HG03469 (cell line): ENCODE data around the gene ZNF629.
"Not testable (repeated sequence)": the region's sequence is repeated elsewhere in the genome, so short reads cannot be mapped to it uniquely, and the experiment has no call there.

Experiments
- ATAC-seq: cut with Tn5 transposase; IDR thresholded peaks from one replicate; pipeline ENCODE4 v1.9.1; 2021; ENCODE audit warnings: mild to moderate bottlenecking, moderate library complexity, moderate number of reproducible peaks; ENCODE audit not compliant: unreplicated experiment

ZNF629 gene

DNA sequence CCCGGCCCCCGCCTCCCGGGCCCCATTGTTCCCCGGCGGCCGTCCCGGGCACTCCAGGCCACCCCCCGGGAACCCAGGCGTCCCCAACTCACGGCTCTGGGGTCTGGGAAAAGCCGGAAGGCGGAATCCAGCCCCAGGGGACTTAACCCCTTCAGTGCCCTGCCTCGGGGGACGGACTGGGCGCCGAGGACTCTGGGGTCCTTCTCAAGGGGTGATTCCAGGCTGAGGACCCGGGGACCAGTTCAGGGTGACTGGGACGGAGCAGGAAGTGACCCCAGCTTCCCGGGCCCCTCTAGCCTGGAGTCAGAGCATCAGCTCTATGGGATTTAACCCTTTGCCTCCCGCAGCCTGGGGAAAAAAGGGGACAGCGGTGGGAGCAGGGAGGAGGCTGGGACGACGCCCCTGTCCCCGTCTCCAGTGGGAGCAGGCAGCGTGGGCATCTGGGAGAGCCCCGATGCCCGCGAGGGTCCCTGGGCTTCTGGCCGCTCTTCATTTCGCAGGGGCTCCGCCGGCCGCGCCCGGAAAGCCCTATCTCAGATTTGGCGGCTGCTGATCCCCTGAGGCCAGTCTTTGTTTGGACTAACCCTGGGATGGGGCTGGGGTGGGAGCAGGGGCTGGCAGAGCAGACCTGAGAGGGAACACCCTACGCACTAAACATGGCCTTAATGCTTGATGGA lies at the start of gene ZNF629:
TSS of gene ZNF629 (minus strand) at position 270 of the 677 bp plus-strand sequence. CDS start 2,723 bp downstream, outside the sequence.
- no peak for ATAC-seq

DNA sequence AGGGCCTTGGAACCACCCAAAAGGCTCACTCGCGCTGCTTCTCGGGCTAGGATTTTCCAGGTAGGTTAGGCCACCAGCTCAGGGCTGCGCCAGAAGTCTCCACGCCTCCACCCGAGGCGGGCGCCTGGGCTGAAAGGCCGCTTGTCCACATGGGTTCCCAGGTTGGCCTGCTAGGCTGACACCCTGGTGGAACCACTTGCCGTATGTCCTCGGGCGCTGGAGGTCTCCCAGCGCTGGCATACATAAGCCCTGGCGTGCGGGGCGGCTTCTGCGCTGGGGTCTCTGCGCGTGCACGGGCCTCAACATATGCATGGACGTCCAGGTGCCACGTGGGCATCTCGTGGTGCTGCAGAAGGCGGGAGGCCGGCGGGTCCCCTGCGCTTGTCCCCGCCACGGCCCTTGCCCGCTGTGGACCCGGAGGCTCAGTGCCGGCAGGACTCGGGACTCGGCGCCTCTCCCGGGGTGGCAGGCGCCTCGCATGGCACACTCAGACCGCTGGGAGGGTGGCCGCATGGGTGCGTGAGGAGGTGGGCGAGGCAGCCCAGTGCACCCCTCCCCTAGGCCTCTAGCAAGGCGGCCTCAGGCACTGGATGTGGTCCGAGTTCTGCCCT lies 47.2 kb upstream of the ZNF629 start:
- no peak for ATAC-seq

DNA sequence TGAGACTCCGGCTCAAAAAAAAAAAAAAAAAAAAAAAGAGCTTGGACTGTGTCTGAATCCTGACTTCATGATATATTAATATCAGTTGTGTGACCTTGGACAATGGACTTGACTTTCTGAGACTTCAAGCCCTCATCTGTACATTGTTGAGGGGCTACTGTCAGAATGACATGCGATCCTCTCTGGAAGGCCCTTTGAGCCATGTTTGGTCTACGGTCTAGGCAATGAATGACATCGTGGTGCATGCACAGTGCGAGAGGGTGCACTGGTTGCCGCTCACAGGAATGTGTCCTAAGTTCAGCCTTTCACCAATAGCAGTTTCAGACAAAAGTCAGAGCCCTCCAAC lies 43.0 kb upstream of the ZNF629 start:
- no peak for ATAC-seq

DNA sequence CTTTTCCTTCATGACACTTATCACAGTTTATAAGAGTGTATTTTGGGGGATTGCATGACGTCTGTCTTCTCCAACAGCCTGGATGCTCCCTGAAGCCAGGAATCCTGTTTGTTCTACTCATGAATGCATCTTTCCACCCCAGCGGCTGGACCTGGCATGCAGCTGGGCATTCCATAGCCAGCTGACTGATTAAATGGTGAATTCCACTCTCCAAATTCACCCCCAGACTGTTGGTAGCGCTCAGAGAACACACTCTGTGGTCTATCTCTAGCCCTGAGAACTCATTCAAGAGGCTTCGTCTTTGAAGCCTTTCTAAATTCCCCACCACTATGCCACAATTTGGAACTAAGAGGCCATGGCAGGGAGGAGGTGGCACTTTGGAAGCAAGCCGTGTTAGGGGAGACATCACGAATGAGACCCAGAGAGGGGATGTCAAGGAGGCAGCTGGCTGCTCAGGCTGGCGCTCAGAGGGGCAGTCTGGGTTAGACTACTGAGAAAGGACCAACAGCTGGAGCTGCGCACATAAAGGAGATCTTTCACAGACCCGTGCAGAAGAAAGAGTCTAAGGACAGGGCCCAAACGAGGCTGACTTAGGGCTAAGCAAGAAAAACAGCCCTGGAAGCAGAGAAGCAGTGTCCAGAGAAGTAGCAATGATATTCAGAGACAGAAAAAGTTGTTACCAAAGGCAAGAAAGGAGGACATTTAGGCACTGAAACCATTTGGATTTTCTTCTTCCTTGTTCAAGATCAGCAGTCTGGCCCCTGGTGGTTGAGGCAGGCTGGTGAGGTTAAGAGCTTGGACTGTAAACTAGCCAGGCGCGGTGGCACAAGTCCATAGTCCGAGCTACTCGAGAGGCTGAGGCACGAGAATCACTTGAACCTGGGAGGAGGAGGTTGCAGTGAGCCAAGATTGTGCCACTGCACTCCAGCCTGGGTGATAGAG lies 42.4 kb upstream of the ZNF629 start:
- no peak for ATAC-seq

DNA sequence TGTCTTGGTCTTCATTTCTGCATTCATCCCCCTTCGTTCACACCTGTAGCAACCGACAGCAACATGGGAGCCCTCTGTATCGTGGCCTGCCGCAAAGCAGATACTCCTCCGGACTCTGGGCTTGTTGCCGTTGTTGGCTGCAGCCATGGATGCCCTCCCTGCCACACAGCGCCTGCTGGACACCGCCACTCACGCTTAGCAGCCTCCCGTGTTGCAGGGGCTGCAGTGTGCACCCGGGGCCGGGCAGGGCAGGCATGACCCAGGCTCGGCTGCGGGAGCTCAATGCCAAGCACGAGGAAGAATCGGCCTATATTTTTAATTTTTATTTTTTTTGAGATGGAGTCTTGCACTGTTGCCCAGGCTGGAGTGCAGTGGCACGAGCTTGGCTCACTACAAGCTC lies 34.9 kb upstream of the ZNF629 start:
- no peak for ATAC-seq

DNA sequence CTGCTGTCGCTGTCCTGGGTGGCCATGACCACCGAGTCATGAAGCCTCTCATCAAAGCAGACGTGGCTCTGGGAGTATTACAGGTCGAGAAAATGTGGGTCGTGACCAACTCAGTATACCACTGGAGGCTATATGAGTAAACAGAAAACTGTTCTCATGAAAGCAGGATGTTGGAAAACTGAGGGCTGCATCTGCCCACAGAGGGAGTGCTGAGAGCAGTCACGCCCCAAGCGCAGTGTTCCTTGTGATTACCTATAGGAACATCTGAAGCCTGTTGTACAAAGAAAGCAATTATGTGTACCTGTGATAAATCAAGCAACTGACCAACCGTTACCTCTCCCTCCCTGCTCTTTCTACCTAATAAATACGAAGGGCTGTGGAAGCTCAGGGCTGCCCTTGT lies 34.4 kb upstream of the ZNF629 start:
- ATAC-seq, result not testable (repeated sequence)

DNA sequence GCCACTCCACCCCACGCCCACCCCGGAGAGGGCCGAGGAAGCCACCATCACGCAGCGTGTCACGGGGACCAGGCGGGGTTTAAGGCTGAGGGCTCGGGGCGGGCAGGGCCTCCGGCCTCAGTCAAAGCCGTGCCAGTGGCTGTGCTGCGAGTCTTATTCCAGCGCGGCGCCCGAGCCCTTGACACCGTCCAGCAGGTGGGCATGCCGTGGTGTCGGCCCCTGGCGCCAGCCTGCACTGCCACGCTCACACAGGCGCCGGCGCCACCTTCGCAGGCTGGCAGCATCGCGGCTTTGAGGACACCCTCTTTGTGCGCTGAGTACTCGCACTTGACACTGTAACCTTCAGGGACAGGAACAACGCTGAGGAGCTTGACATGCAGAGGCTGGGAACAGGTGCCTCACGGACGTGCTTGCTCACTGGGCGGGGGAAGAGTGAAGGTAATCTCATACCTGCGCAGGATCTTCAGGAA lies 34.0 kb upstream of the ZNF629 start:
- no peak for ATAC-seq

DNA sequence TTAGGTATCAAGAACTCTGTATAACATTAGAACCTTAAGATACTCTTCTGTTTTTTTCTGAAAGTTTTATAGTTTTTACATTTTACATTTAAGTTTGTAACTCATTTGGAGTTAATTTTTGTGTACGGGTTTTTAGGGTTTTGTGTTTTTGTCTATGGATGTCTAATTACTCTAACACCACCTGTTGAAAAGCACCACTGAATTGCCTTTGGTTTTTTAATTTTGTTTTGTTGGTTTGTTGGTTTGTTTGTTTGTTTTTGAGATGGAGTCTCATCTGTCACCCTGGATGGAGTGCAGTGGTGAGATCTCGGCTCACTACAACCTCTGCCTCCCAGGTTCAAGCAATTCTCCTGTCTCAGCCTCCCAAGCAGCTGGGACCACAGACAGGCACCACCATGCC lies 29.8 kb upstream of the ZNF629 start:
- no peak for ATAC-seq

DNA sequence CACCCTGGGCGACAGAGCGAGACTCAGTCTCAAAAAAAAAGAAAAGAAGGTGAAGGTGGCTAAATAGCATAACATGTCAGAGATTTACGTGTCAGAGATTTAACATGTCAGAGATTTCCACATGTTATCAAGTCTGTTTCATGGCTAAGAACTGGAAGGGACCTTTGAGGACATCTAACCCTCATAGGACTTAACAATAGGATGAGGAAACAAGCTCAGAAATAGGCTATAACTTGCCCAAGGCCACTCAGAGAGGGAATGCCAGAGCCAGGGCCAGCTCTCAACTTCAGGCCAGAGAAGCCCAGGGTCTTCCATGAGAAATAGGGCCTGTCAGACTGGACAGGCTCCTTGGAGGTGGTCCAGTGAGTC lies 26.8 kb upstream of the ZNF629 start:
- ATAC-seq, result no peak

DNA sequence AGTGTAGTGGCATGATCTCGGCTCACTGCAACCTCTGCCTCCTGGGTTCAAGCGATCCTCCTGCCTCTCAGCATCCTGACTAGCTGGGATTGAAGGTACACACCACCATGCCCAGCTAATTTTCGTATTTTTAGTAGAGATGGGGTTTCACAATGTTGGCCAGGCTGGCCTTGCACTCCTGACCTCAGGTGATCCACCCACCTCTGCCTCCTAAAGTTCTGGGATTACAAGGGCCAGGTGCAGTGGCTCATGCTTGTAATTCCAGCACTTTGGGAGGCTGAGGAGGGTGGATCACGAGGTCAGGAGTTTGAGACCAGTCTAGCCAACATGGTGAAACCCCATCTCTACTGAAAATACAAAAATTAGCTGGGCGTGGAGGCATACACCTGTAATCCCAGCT lies 22.7 kb upstream of the ZNF629 start:
- ATAC-seq, result not testable (repeated sequence)

DNA sequence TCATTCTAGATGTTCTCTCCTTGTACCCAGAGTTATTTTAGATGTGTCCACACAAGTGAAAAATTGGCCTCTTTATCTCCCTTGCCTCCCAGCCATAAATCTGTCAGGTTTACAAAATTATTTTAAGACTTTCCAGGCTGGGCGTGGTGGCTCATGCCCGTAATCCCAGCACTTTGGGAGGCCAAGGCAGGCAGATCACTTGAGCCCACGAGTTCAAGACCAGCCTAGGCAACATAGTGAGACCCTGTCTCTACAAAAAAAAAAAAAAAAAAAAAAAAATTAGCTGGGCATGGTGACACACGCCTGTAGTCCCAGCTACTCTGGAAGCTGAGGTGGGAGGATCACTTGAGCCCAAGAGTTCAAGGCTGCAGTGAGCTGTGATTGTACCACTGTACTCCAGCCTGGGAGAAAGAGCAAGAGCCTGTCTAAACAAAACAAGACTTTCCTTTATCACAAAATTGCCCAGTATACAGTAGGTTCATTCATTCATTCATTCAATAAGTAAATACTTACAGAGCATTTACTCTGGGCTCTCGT lies 22.0 kb upstream of the ZNF629 start:
- ATAC-seq, result not testable (repeated sequence)

DNA sequence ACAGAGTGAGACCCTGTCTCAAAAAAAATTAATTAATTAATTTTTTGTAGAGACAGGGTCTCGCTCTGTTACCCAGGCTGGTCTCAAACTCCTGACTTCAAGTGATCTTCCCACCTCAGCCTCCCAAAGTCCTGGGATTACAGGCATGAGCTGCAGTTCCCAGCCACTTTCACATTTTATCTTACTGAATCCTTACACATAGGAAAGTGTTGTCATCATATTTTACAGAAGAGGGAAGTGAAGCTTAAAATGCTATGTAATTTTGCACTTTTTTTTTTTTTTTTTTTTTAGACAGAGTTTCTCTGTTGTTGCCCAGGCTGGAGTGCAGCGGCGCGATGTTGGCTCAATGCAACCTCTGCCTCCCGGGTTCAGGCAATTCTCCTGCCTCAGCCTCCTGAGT lies 21.1 kb upstream of the ZNF629 start:
- ATAC-seq, result no peak

DNA sequence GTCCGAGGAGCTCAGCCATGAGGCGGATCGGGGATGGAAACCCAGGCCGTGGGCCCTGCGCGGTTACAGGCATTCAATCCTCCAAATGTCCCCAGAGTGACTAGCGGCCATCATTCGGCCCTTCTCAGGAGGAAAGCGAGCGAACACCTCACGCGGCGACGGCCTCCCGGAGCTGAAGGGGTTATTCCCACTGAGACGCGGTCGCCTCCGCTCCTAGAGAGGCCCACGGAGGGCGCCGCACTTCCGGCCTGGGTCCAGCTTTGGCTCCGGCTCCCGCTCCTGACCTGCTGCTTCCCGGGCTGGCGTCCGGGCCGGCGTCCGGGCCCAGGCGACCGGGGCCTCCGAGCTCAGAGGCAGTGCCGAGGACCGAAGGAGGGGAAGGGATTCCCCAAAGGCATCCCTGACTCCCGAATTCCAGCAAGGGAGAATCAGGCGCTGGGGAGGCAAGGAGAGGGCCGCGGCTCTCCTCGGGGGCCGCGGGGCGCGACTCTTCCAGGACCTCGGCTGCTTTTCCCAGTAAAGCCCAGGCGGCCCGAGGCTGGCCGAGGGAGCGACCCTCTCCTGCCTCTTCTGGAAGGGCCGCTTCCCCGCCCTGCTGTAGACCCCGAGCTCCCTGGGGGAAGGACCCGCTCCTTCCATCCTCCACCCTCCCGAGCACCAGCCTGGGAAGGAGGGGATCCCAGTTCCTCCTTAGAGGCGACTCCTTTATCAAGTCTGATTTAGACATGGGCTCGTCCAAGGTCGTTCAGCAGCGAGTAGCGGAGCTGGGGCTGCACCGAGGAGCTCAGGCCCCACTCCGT lies 18.6 kb upstream of the ZNF629 start:
- no peak for ATAC-seq

DNA sequence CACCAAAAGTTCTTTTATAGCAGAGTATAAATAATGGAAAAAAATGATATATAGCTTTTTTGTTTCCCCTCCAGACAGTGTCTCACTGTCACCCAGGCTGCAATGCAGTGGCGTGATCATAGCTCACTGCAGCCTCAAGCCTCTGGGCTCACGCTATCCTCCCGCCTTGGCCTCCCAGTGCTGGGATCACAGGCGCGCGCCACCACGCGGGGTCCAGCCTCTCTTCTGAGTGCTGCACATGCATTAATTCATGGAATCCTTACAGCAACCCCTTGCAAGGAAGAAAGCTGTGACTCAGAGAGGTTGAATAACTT lies 18.0 kb upstream of the ZNF629 start:
- no peak for ATAC-seq

DNA sequence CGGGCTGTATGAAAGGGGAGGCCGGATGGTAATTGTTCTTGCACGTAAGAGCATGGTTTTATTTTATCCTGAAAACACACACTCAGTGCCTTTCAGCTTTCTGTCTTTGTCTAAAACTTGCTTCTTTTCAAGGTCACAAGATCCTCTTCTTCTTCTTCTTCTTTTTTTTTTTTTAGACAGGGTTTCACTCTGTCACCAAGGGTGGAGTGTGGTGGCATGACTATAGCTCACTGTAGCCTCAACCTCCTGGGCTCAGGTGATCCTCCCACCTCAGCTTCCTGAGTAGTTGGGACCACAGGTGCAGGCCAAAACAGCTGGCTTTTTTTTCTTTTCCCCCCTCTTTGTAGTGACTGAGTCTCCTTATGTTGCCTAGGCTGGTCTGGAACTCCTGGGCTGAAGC lies 15.9 kb upstream of the ZNF629 start:
- ATAC-seq, result no peak

DNA sequence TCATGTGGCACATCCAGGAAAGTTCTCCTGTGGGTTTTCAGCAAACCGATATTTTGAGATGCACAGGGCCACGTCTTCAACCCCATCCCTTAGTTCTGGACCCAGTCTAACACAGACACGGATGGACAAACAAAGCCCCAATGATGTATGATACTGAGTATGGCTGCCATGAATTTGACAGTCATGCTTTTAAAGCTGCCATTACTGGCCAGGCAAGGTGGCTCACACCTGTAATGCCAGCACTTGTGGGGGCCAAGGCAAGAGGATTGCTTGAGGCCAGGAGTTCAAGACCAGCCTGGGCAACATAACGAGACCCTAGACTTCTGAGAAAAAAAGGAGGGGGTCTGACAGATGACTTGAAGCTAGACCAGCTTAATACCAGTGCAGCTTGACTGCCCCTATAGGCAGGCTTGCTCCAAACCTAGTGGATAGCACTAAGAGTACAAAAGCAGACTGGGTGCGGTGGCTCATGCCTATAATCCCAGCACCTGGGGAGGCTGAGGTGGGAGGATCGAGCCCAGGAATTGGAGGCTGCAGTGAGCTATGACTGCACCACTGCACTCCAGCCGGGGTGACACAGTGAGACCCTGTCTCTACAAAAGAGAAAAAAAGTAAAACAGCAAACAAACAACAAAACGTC lies 10.8 kb upstream of the ZNF629 start:
- no peak for ATAC-seq

DNA sequence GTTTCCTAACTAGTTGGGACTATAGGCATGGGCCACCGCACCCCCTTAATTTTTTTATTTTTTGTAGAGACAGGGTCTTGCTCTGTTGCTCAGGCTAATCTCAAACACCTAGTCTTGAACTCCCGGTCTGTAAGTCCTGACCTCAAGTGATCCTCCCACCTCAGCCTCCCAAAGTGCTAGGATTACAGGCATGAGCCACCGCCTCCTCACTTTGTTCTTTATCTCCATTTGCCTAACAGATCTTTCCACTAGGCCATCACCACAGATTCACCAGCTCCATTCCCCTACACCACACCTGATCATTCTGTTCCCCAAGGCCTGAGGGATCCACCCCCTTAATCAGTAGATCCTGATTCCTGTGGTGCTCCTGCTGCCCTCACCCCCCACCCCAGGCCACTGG lies 7.6 kb upstream of the ZNF629 start:
- ATAC-seq, result no peak

DNA sequence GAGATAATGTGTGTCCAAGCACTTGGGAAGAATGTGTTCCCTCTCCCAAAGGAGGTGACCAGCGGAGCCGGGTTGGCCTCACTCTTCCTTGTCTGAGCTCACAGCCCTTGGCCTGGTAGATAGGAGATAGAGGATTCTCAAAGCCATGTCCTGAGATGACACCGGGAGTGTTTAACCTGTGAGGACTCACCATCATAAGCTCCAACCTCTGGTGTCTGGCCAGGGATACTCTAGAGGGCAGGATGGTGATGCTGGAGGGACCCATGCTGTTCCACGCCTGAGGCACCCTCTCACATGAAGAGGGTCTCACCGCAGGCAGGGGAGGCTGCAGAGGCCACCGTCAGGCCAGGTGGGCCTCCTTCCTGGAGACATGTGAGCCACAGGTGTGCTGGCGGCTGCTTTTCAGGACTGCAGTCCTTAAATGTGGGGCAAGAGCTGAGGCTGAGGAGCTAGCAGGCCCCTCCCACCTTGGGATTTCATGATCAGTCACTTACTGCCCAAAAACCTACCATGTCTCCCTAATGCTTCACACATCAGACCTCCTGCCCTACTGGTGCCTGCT lies 6.6 kb upstream of the ZNF629 start:
- ATAC-seq, result no peak

DNA sequence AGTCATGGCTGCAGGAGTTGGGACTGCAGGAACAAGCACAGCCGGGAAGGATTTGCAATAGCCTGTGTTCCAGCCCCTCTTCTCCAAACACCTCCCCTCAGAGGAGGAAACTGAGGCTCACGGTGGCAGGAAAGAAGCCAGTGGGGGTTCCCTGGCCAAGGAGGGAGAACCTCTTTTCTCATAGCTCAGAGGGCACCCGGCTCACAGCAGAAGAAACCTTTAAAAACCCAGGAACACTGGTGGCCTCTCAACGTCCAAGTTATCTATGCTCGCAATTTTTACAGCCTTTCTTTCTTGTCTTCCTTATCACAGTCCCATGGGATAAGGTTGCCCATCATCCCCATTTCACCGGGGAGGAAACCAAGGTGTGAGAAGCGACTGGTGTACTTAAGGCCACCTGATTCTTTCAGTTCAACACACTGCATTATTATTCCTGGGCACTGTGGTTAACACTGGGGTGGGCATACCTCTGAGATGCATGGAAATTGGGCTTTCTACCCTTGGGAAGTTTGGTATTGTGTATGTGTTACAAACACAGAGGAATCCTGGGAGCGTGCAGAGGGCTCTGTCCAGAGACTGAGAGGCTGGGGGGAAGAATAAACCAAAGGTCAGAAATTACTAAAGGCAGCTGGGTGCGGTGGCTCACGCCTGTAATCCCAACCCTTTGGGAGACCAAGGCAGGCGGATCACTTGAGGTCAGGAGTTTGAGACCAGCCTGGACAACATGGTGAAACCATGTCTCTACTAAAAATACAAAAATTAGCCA lies 791 bp upstream of the ZNF629 start:
- ATAC-seq, result no peak
